Germinal center (tissue), 1 donor: ENCODE data around the gene R3HDM1.
"Not testable (repeated sequence)": the region's sequence is repeated elsewhere in the genome, so short reads cannot be mapped to it uniquely, and the experiment has no call there.

ENCODE experiments used
- DNase-seq: peaks from one replicate; pipeline ENCODE4 v3.0.0; 2012; ENCODE audit warnings: mixed read lengths, low spot score

Gene R3HDM1

GRCh38 chr2:135709992-135710391, 178.7 kb downstream of the R3HDM1 start:
- peak; percentile 56 for DNase-seq

GRCh38 chr2:135715086-135715485, 183.8 kb downstream of the R3HDM1 start:
- DNase-seq = not testable (repeated sequence)

- no peak for DNase-seq
Measured at GRCh38 chr2:135728064-135728743, 196.9 kb downstream of the R3HDM1 start.

GRCh38 chr2:135732561-135732960, 201.3 kb downstream of the R3HDM1 start:
- DNase-seq = no peak

- DNase-seq = no peak
Measured at GRCh38 chr2:135733045-135733444, 201.8 kb downstream of the R3HDM1 start.

- no peak for DNase-seq
Measured at GRCh38 chr2:135736546-135736945, 205.3 kb downstream of the R3HDM1 start.

GRCh38 chr2:135740206-135740605, 208.9 kb downstream of the R3HDM1 start:
- DNase-seq = no peak

- no peak for DNase-seq
Measured at GRCh38 chr2:135741043-135741394, 209.7 kb downstream of the R3HDM1 start.

GRCh38 chr2:135741395-135742324, 210.4 kb downstream of the R3HDM1 start, which contains the start of gene UBXN4:
Gene UBXN4 (plus strand): TSS chr2:135741855. CDS start chr2:135741930, 75 bp downstream.
- peak; percentile 95 for DNase-seq

- peak; percentile 30 for DNase-seq
Measured at GRCh38 chr2:135742325-135742757, 211.1 kb downstream of the R3HDM1 start.

- no peak for DNase-seq
Measured at GRCh38 chr2:135743860-135744259, 212.6 kb downstream of the R3HDM1 start.

GRCh38 chr2:135744760-135745314, 213.6 kb downstream of the R3HDM1 start:
- DNase-seq = peak; percentile 20

- no peak for DNase-seq
Measured at GRCh38 chr2:135745545-135745944, 214.3 kb downstream of the R3HDM1 start.

- DNase-seq = no peak
Measured at GRCh38 chr2:135755573-135755972, 224.3 kb downstream of the R3HDM1 start.

- DNase-seq = no peak
Measured at GRCh38 chr2:135756692-135757091, 225.4 kb downstream of the R3HDM1 start.

GRCh38 chr2:135762022-135762421, 230.7 kb downstream of the R3HDM1 start:
- DNase-seq = no peak

- DNase-seq = no peak
Measured at GRCh38 chr2:135762530-135762929, 231.2 kb downstream of the R3HDM1 start.

- DNase-seq = no peak
Measured at GRCh38 chr2:135768863-135769262, 237.6 kb downstream of the R3HDM1 start.

GRCh38 chr2:135773319-135773718, 242.0 kb downstream of the R3HDM1 start:
- no peak for DNase-seq

GRCh38 chr2:135773917-135774316, 242.6 kb downstream of the R3HDM1 start:
- no peak for DNase-seq
